Mesendoderm (in vitro differentiated cells): ENCODE measurements around the gene PELI3.

Source experiments
- DNase-seq: peaks from one replicate; pipeline ENCODE4 v3.0.0; 2013
- H2AK5ac ChIP-seq: 2 replicates; pipeline ENCODE4 v1.6.1; 2013; ENCODE audit warnings: low read length, inconsistent platforms
- H2BK120ac ChIP-seq: 2 replicates; pipeline ENCODE4 v1.6.1; 2013; ENCODE audit warnings: low read depth, mild to moderate bottlenecking, low read length, moderate library complexity, mixed read lengths
- H2BK15ac ChIP-seq: replicated peaks from 2 replicates; pipeline ENCODE4 v1.6.1; 2013; ENCODE audit warnings: low read depth, mild to moderate bottlenecking, moderate library complexity
- H2BK5ac ChIP-seq: 2 replicates; pipeline ENCODE4 v1.6.1; 2013; ENCODE audit warnings: low read length, inconsistent platforms
- H3K18ac ChIP-seq: 2 replicates; pipeline ENCODE4 v1.6.1; 2013; ENCODE audit warnings: mild to moderate bottlenecking, low read length, mixed read lengths
- H3K23ac ChIP-seq: one replicate; pipeline ENCODE4 v1.6.1; 2013; ENCODE audit warnings: low read length
- H3K27ac ChIP-seq: 2 replicates; pipeline ENCODE4 v1.5.1; 2013; ENCODE audit warnings: low read depth, mild to moderate bottlenecking, inconsistent platforms, low read length, moderate library complexity
- H3K27me3 ChIP-seq: 2 replicates; pipeline ENCODE4 v1.6.1; 2013; ENCODE audit warnings: low read length, control low read depth, mild to moderate bottlenecking, inconsistent platforms; ENCODE audit not compliant: insufficient read depth, poor library complexity
- H3K36me3 ChIP-seq: 2 replicates; pipeline ENCODE4 v1.6.1; 2013; ENCODE audit warnings: low read length, inconsistent platforms; ENCODE audit not compliant: control insufficient read depth, insufficient read depth
- H3K4ac ChIP-seq: one replicate; pipeline ENCODE4 v1.6.1; 2013; ENCODE audit warnings: low read depth, mild to moderate bottlenecking, low read length, moderate library complexity
- H3K4me1 ChIP-seq: 2 replicates; pipeline ENCODE4 v1.6.1; 2013; ENCODE audit warnings: low read depth, low read length, inconsistent platforms; ENCODE audit not compliant: control insufficient read depth
- H3K4me2 ChIP-seq: 2 replicates; pipeline ENCODE4 v1.6.1; 2013; ENCODE audit warnings: low read length
- H3K4me3 ChIP-seq: 2 replicates; pipeline ENCODE4 v1.5.1; 2013; ENCODE audit warnings: mild to moderate bottlenecking, low read length
- H3K56ac ChIP-seq: one replicate; pipeline ENCODE4 v1.6.1; 2013; ENCODE audit warnings: low read length
- H3K79me1 ChIP-seq: 2 replicates; pipeline ENCODE4 v1.6.1; 2013; ENCODE audit warnings: low read length, inconsistent platforms
- H3K79me2 ChIP-seq: 2 replicates; pipeline ENCODE4 v1.6.1; 2013; ENCODE audit warnings: mild to moderate bottlenecking, low read length; ENCODE audit not compliant: control insufficient read depth, insufficient read depth
- H3K9ac ChIP-seq: 2 replicates; pipeline ENCODE4 v1.6.1; 2013; ENCODE audit warnings: low read length, inconsistent platforms
- H4K5ac ChIP-seq: one replicate; pipeline ENCODE4 v1.6.1; 2013; ENCODE audit warnings: low read length
- H4K8ac ChIP-seq: one replicate; pipeline ENCODE4 v1.6.1; 2013; ENCODE audit warnings: low read depth, mild to moderate bottlenecking, control low read depth, low read length, moderate library complexity
- WGBS: extraction: QIAGEN DNeasy Blood & Tissue Kit; methylation state at CpG from one replicate; pipeline ENCODE4 v1.1.7; 2013; ENCODE audit warnings: low lambda C conversion rate, missing lambda C conversion rate; ENCODE audit not compliant: insufficient coverage; ENCODE audit errors: extremely low coverage; 5-methylcytosine and 5-hydroxymethylcytosine counted together

Gene PELI3

GRCh38 chr11:66477263-66478201 is 10.8 kb downstream of the PELI3 start:
- no peak overlapping the region for H3K18ac ChIP-seq
- no peaks in the 10 kb centered on the region for H3K27me3 ChIP-seq
- H2BK120ac ChIP-seq: no peak overlapping the region
- no peak overlapping the region for H2BK5ac ChIP-seq
- H3K4me3 ChIP-seq: no peak overlapping the region
- no peak overlapping the region for H3K4ac ChIP-seq
- H3K23ac ChIP-seq: peak overlapping the region; percentile 18
- no peak overlapping the region for H3K4me2 ChIP-seq
- peak overlapping the region; percentile 13 for H3K56ac ChIP-seq
- H3K79me1 ChIP-seq: peaks cover 4% of the 10 kb centered on the region
- no peak overlapping the region for H3K9ac ChIP-seq
- no peaks in the 10 kb centered on the region for H3K36me3 ChIP-seq
- H3K79me2 ChIP-seq: no peaks in the 10 kb centered on the region
- H4K5ac ChIP-seq: no peak overlapping the region
- H4K8ac ChIP-seq: no peak overlapping the region
- peaks cover 2% of the 10 kb centered on the region for H3K4me1 ChIP-seq
- DNase-seq: no peak
- H3K27ac ChIP-seq: no peak overlapping the region
- H2BK15ac ChIP-seq: no peak overlapping the region
- H2AK5ac ChIP-seq: no peak overlapping the region
- no CpG with 5 or more reads among the region's 11 CpGs for WGBS

- no peak overlapping the region for H3K27ac ChIP-seq
- no CpG with 5 or more reads among the region's 8 CpGs for WGBS
Observed at GRCh38 chr11:66478729-66479393, 12.2 kb downstream of the PELI3 start.

GRCh38 chr11:66479394-66480116 is 12.8 kb downstream of the PELI3 start:
- no peak for DNase-seq
- peak overlapping the region; percentile 24 for H3K23ac ChIP-seq
- peak overlapping the region; percentile 75 for H3K18ac ChIP-seq
- H3K56ac ChIP-seq: peak overlapping the region; percentile 96
- no peaks in the 10 kb centered on the region for H3K79me2 ChIP-seq
- peak overlapping the region; percentile 85 for H3K4me3 ChIP-seq
- no peaks in the 10 kb centered on the region for H3K36me3 ChIP-seq
- H2BK5ac ChIP-seq: peak overlapping the region; percentile 74
- no peak overlapping the region for H2BK15ac ChIP-seq
- peak overlapping the region; percentile 85 for H3K4ac ChIP-seq
- peak overlapping the region; percentile 65 for H3K4me2 ChIP-seq
- WGBS: no CpG with 5 or more reads among the region's 34 CpGs
- no peaks in the 10 kb centered on the region for H3K27me3 ChIP-seq
- peak overlapping the region; percentile 91 for H3K9ac ChIP-seq
- H3K27ac ChIP-seq: peak overlapping the region; percentile 75
- H4K5ac ChIP-seq: no peak overlapping the region
- H2BK120ac ChIP-seq: no peak overlapping the region
- H3K4me1 ChIP-seq: peaks cover 2% of the 10 kb centered on the region
- H4K8ac ChIP-seq: no peak overlapping the region
- peaks cover 4% of the 10 kb centered on the region for H3K79me1 ChIP-seq
- no peak overlapping the region for H2AK5ac ChIP-seq

More at GRCh38 chr11:66478729-66479393, 12.2 kb downstream of the PELI3 start:
- Histone ChIP-seq H3K4ac (no peak overlapping the region), H3K18ac (no peak overlapping the region), H2AK5ac (no peak overlapping the region), H3K23ac (no peak overlapping the region), H4K8ac (no peak overlapping the region), H3K9ac (peak overlapping the region; percentile 91), H3K79me2 (no peaks in the 10 kb centered on the region), H2BK5ac (no peak overlapping the region), H3K79me1 (peaks cover 4% of the 10 kb centered on the region), H4K5ac (no peak overlapping the region), H3K36me3 (no peaks in the 10 kb centered on the region), H3K4me1 (peaks cover 2% of the 10 kb centered on the region), H3K27me3 (no peaks in the 10 kb centered on the region), H3K4me3 (peak overlapping the region; percentile 85), H2BK15ac (no peak overlapping the region), H3K4me2 (peak overlapping the region; percentile 65), H3K56ac (peak overlapping the region; percentile 96), H2BK120ac (no peak overlapping the region)
- DNase-seq: peak; percentile 56

- Histone ChIP-seq H3K9ac (peak within 1 kb of the TSS; percentile 91), H3K56ac (peak within 1 kb of the TSS; percentile 96), H3K36me3 (no peaks in the 10 kb centered on the region), H4K5ac (no peak within 1 kb of the TSS), H3K4me2 (peak within 1 kb of the TSS; percentile 82), H2AK5ac (no peak within 1 kb of the TSS), H3K23ac (peak within 1 kb of the TSS; percentile 24), H3K4me1 (peaks cover 2% of the 10 kb centered on the region), H2BK120ac (no peak within 1 kb of the TSS), H3K27ac (peak within 1 kb of the TSS; percentile 75), H4K8ac (no peak within 1 kb of the TSS), H2BK15ac (no peak within 1 kb of the TSS), H3K4me3 (peak within 1 kb of the TSS; percentile 85), H3K4ac (peak within 1 kb of the TSS; percentile 85), H3K18ac (peak within 1 kb of the TSS; percentile 75), H2BK5ac (peak within 1 kb of the TSS; percentile 74), H3K27me3 (no peaks in the 10 kb centered on the region), H3K79me2 (no peaks in the 10 kb centered on the region), H3K79me1 (peaks cover 4% of the 10 kb centered on the region)
- DNase-seq: peak; percentile 98
- WGBS: no CpG with 5 or more reads among the region's 62 CpGs
Observed at GRCh38 chr11:66480117-66480938, 13.6 kb downstream of the PELI3 start, which contains the start of gene DPP3. Gene DPP3, plus strand, starts transcription at chr11:66480434. Its CDS starts 1,767 bp downstream, at chr11:66482201.

GRCh38 chr11:66484806-66485380 is 18.2 kb downstream of the PELI3 start:
- Histone ChIP-seq H2AK5ac (no peak overlapping the region), H3K18ac (no peak overlapping the region), H2BK120ac (no peak overlapping the region), H3K4me3 (no peak overlapping the region), H3K27ac (no peak overlapping the region), H4K8ac (no peak overlapping the region), H3K4ac (no peak overlapping the region), H2BK5ac (no peak overlapping the region), H3K9ac (no peak overlapping the region), H3K36me3 (peaks cover 2% of the 10 kb centered on the region), H3K27me3 (no peaks in the 10 kb centered on the region), H3K79me1 (peaks cover 4% of the 10 kb centered on the region), H3K79me2 (no peaks in the 10 kb centered on the region), H3K4me2 (no peak overlapping the region), H4K5ac (no peak overlapping the region), H3K56ac (no peak overlapping the region), H3K23ac (no peak overlapping the region), H3K4me1 (peaks cover 2% of the 10 kb centered on the region), H2BK15ac (no peak overlapping the region)
- no CpG with 5 or more reads among the region's 7 CpGs for WGBS
- DNase-seq: no peak
